GM12878 (cell line): ENCODE results near the gene RBPJ. TPM values are rescaled to one million over a fixed set of nuclear protein-coding genes. Genes with fewer than 3 reads are reported as not detected.

Experiments used
- ATAC-seq: fragments of 200-7000 bp; cut with Tn5 transposase; 3 replicates; pipeline ENCODE4 v1.9.1; 2020; ENCODE audit warnings: mild to moderate bottlenecking, moderate library complexity
- BruUV-seq: library from RNA; stranded (reverse); fragments of 400-500 nt; replicated peaks from 2 replicates; lab custom pipeline; 2021; lab: Mats Ljungman, UMichigan
- CTCF ChIA-PET: fragments of 300-600 bp; sonication (Branson Sonifier 250); formaldehyde crosslinking; extraction: SDS; loops from one replicate; lab custom pipeline; 2021; ENCODE audit warnings: inconsistent platforms; lab: Yijun Ruan, JAX
- POLR2A ChIA-PET: fragments of 350-600 bp; formaldehyde crosslinking; extraction: SDS; loops from one replicate; lab custom pipeline; 2021; ENCODE audit warnings: inconsistent platforms; lab: Charles Lee
- RAD21 ChIA-PET: fragments of 300-600 bp; sonication (Branson Sonifier 250); formaldehyde crosslinking; loops from one replicate; lab custom pipeline; 2023; ENCODE audit warnings: antibody characterized with exemption; ENCODE audit not compliant: unreplicated experiment; lab: Charles Lee
- SMC1A ChIA-PET: fragments of 300-600 bp; sonication (Branson Sonifier 250); formaldehyde crosslinking; loops from one replicate; lab custom pipeline; 2023; ENCODE audit not compliant: unreplicated experiment, uncharacterized antibody; lab: Charles Lee
- DNase-seq: peaks from one replicate; pipeline ENCODE4 v3.0.0-alpha.2; 2011; ENCODE audit warnings: low read depth, low spot score
- FAIRE-seq: peaks from 3 replicates; lab custom pipeline; 2011; peaks lifted over from hg19 to GRCh38; lab: Jason Lieb, UNC
- H2AFZ ChIP-seq: 2 replicates; pipeline ENCODE4 v1.6.0; 2011; ENCODE audit warnings: low read depth, low read length, control low read depth; ENCODE audit not compliant: control insufficient read depth
- H3K27ac ChIP-seq: 2 replicates; pipeline ENCODE4 v1.5.1; 2011; ENCODE audit warnings: control low read depth; ENCODE audit not compliant: control insufficient read depth, insufficient read depth
- H3K27me3 ChIP-seq, 2 experiments: replicated peaks in 1 of 2; 2 replicates each; pipeline versions ENCODE4 v1.6.0 to v1.6.1; 2011; ENCODE audit warnings: low read length in 1 of 2; ENCODE audit not compliant: control insufficient read depth in 2 of 2, insufficient read depth in 2 of 2
- H3K36me3 ChIP-seq, 2 experiments: 2 replicates each; pipeline ENCODE4 v1.5.1; 2011; ENCODE audit warnings: low read length in 1 of 2; ENCODE audit not compliant: control insufficient read depth in 2 of 2, insufficient read depth in 2 of 2
- H3K4me1 ChIP-seq: 2 replicates; pipeline ENCODE4 v1.6.1; 2011; ENCODE audit warnings: mild to moderate bottlenecking, low read length, moderate library complexity, mixed read lengths; ENCODE audit not compliant: control insufficient read depth, insufficient read depth
- H3K4me2 ChIP-seq: 2 replicates; pipeline ENCODE4 v1.6.0; 2011; ENCODE audit warnings: control low read depth; ENCODE audit not compliant: control insufficient read depth, insufficient read depth
- H3K4me3 ChIP-seq: fragments of 200-600 bp; sonication (generic); 2 replicates; pipeline ENCODE4 v1.5.1; 2016
- H3K79me2 ChIP-seq: 2 replicates; pipeline ENCODE4 v1.6.0; 2011; ENCODE audit warnings: low read length; ENCODE audit not compliant: control insufficient read depth, insufficient read depth
- H3K9ac ChIP-seq: 2 replicates; pipeline ENCODE4 v1.8.0; 2011; ENCODE audit warnings: low read length, control low read depth, mixed read lengths; ENCODE audit not compliant: control insufficient read depth, insufficient read depth
- H3K9me3 ChIP-seq: replicated peaks from 3 replicates; pipeline ENCODE4 v1.5.1; 2011; ENCODE audit warnings: mild to moderate bottlenecking, low read length; ENCODE audit not compliant: control insufficient read depth, insufficient read depth
- H4K20me1 ChIP-seq: 2 replicates; pipeline ENCODE4 v1.6.0; 2011; ENCODE audit not compliant: control insufficient read depth, insufficient read depth
- BHLHE40 ChIP-seq, 2 experiments: fragments of 450-650 bp in 1 of 2; IDR thresholded peaks; 2 replicates each; pipeline ENCODE4 v1.6.1; 2011 to 2017; ENCODE audit warnings: low read depth in 2 of 2, borderline replicate concordance in 1 of 2, improper control_type of control experiment in 1 of 2, low read length in 1 of 2, mild to moderate bottlenecking in 1 of 2
- CEBPB ChIP-seq, 2 experiments: fragments of 150-350 bp in 1 of 2; IDR thresholded peaks; 2 replicates each; pipeline ENCODE4 v1.6.1; 2012 to 2014; ENCODE audit warnings: low read depth in 2 of 2, low read length in 2 of 2, borderline replicate concordance in 1 of 2, inconsistent platforms in 1 of 2
- CEBPZ ChIP-seq: fragments of 150-350 bp; IDR thresholded peaks from 2 replicates; pipeline ENCODE4 v1.6.1; 2016; ENCODE audit warnings: low read depth, low read length
- CHD2 ChIP-seq: IDR thresholded peaks from 2 replicates; pipeline ENCODE4 v1.6.1; 2011; ENCODE audit warnings: low read depth, low read length, improper control_type of control experiment, borderline replicate concordance
- EED ChIP-seq: sonication (generic); IDR thresholded peaks from 2 replicates; pipeline ENCODE4 v1.6.1; 2016; ENCODE audit warnings: antibody characterized with exemption, low read depth
- EGR1 ChIP-seq, 2 experiments: IDR thresholded peaks; 1 replicate in 1 of 2; 2 replicates in 1 of 2; pipeline ENCODE4 v1.6.1; 2011 to 2012; ENCODE audit warnings: low read depth in 2 of 2, low read length in 2 of 2, borderline replicate concordance in 1 of 2, mild to moderate bottlenecking in 1 of 2, moderate library complexity in 1 of 2
- FOXK2 ChIP-seq: fragments of 450-650 bp; IDR thresholded peaks from 2 replicates; pipeline ENCODE4 v1.6.1; 2017; ENCODE audit warnings: mild to moderate bottlenecking, moderate library complexity
- FOXM1 ChIP-seq: IDR thresholded peaks from 2 replicates; pipeline ENCODE4 v1.6.1; 2012; ENCODE audit warnings: low read depth, mild to moderate bottlenecking, inconsistent platforms, low read length, moderate library complexity
- MYC ChIP-seq: IDR thresholded peaks from 2 replicates; pipeline ENCODE4 v1.6.1; 2011; ENCODE audit warnings: mild to moderate bottlenecking, low read length, moderate library complexity, inconsistent platforms; ENCODE audit not compliant: insufficient read depth, insufficient replicate concordance, insufficient read length, severe bottlenecking
- NFXL1 ChIP-seq: fragments of 450-650 bp; IDR thresholded peaks from 2 replicates; pipeline ENCODE4 v1.6.1; 2017; ENCODE audit warnings: antibody characterized with exemption, mild to moderate bottlenecking, borderline replicate concordance
- PML ChIP-seq: IDR thresholded peaks from 2 replicates; pipeline ENCODE4 v1.6.1; 2012; ENCODE audit warnings: low read length, inconsistent platforms
- USF2 ChIP-seq: IDR thresholded peaks from 2 replicates; pipeline ENCODE4 v1.6.1; 2011; ENCODE audit warnings: low read depth, low read length, improper control_type of control experiment, borderline replicate concordance
- ZNF687 ChIP-seq: fragments of 450-650 bp; IDR thresholded peaks from 2 replicates; pipeline ENCODE4 v1.6.1; 2017; ENCODE audit warnings: mild to moderate bottlenecking, moderate library complexity
- WGBS: methylation state at CpG from one replicate; pipeline ENCODE4 v1.1.6; 2016; ENCODE audit warnings: low lambda C conversion rate; ENCODE audit not compliant: insufficient replicate concordance, insufficient coverage; ENCODE audit errors: missing lambda C conversion rate; 5-methylcytosine and 5-hydroxymethylcytosine counted together
- in situ Hi-C: fragments of 300-500 bp; cut with MboI; formaldehyde crosslinking; loops from 9 replicates; pipeline ENCODE4 v1.14.3; 2018; ENCODE audit warnings: mixed read lengths
- intact Hi-C: fragments of 100-400 bp; cut with micrococcal nuclease; formaldehyde crosslinking; loops from one replicate; pipeline ENCODE4 v1.14.2; 2022; ENCODE audit not compliant: unreplicated experiment
- polyA plus RNA-seq, 11 experiments: library from polyadenylated mRNA; depleted of rRNA in 4 of 11; unstranded in 6 of 11; stranded (reverse) in 5 of 11; fragments of >200 nt; fragmentation: Nextera tagmentation in 4 of 11; fragmentation: Illumina TruSeq in 1 of 11; extraction: Ambion mirVana in 4 of 11; extraction: Trizol in 1 of 11; gene quantifications; 1 replicate in 1 of 11; 2 replicates in 10 of 11; pipeline versions ENCODE4 v1.2.1 to v1.2.3, GENCODE V29; 2011 to 2016; ENCODE audit warnings: inconsistent platforms in 2 of 11, missing spikeins in 2 of 11, low read depth in 1 of 11
- total RNA-seq, 4 experiments: library from RNA; depleted of rRNA in 3 of 4; stranded (reverse); fragments of >200 nt in 3 of 4; fragmentation: Illumina TruSeq in 1 of 4; extraction: Trizol in 1 of 4; gene quantifications; 2 replicates each; pipeline versions ENCODE4 v1.2.1 to v1.2.3, GENCODE V29; 2013 to 2021

Gene RBPJ
- total and polyA plus RNA-seq, 10 of the 15 experiments (the other 5 are each of a cell fraction or from before 2014, with no cell fraction given): 24.5 to 87.6 (median 41.6) TPM

GRCh38 chr4:26388671-26389070 lies 67.9 kb downstream of the RBPJ start (continued):
- no peak for TF ChIP-seq NFXL1

GRCh38 chr4:26397086-26397485 lies 76.3 kb downstream of the RBPJ start:
- H3K36me3 ChIP-seq: peaks cover 0 to 6% of the 10 kb centered on the region in 2 experiments; a peak in 2 of 4 replicates
- ChIA-PET CTCF (interaction anchor here (0.8 to 1.8 kb wide), 7 partner anchors 10 to 368 kb away, joined by 3 to 8 read pairs (median 3); no protein-coding TSS in a partner anchor), SMC1A (interaction anchor here (0.8 to 4.7 kb wide), 4 partner anchors 10 to 68 kb away, joined by 6 to 23 read pairs (median 8); no protein-coding TSS in a partner anchor), POLR2A (interaction anchor here (0.7 kb wide), 1 partner anchor 24 kb away, joined by 3 read pairs; no protein-coding TSS in a partner anchor), RAD21 (interaction anchor here (0.7 to 1.2 kb wide), 4 partner anchors 12 to 72 kb away, joined by 3 to 5 read pairs (median 4); no protein-coding TSS in a partner anchor)
- no peaks in the 10 kb centered on the region for H3K27me3 ChIP-seq
- H3K79me2 ChIP-seq: no peaks in the 10 kb centered on the region
- H3K9me3 ChIP-seq: no peaks in the 10 kb centered on the region
- in situ Hi-C loops: no loop called here
- no peak for DNase-seq
- H3K4me1 ChIP-seq: peaks cover 3% of the 10 kb centered on the region
- no peak overlapping the region for H3K9ac ChIP-seq
- no peaks in the 10 kb centered on the region for H4K20me1 ChIP-seq
- H3K4me3 ChIP-seq: no peak overlapping the region
- TF ChIP-seq USF2: no peak
- TF ChIP-seq CEBPB (IDR thresholded peaks at IDR 0.05; ENCODE audit: borderline replicate concordance in 1 of 2, low read depth in 2 of 2, low read length in 2 of 2): no peak
- no peak for TF ChIP-seq CHD2
- TF ChIP-seq BHLHE40 (IDR thresholded peaks at IDR 0.05; ENCODE audit: borderline replicate concordance in 1 of 2, low read depth in 2 of 2, low read length in 1 of 2): no peak
- TF ChIP-seq PML: no peak
- TF ChIP-seq FOXM1: no peak
- TF ChIP-seq CEBPZ: no peak
- TF ChIP-seq FOXK2: no peak
- no peak for TF ChIP-seq EGR1 (IDR thresholded peaks at IDR 0.05; ENCODE audit: borderline replicate concordance in 1 of 2, low read depth in 2 of 2, low read length in 2 of 2)
- TF ChIP-seq ZNF687: no peak
- TF ChIP-seq EED: no peak
- no peak for TF ChIP-seq MYC
- 98% methylated on average over 5 of the region's 5 CpGs for WGBS
- H3K27ac ChIP-seq: no peak overlapping the region
- no TSS peak for BruUV-seq
- no peak overlapping the region for H3K4me2 ChIP-seq
- no peak overlapping the region for H2AFZ ChIP-seq
- intact Hi-C loops: no loop called here
- ATAC-seq: no peak
- FAIRE-seq: no peak
